Lung (tissue), 12 donors: ENCODE data around the gene TRAPPC12. TPM values are rescaled to one million over a fixed set of nuclear protein-coding genes. Genes with fewer than 3 reads are reported as not detected.

Experiments used
- ATAC-seq: fragments of 200-7000 bp; cut with Tn5 transposase; one replicate; pipeline ENCODE4 v1.9.1; 2020; ENCODE audit warnings: moderate number of reproducible peaks; ENCODE audit not compliant: insufficient read depth, low FRiP score
- DNase-seq, 3 donors: peaks; one replicate each; pipeline ENCODE4 v3.0.0-alpha.2; 2013 to 2017
- H3K27ac ChIP-seq, 2 donors: one replicate each; pipeline ENCODE4 v1.5.1; 2013; ENCODE audit warnings: mild to moderate bottlenecking in 2 of 2, moderate library complexity in 2 of 2, control low read depth in 1 of 2, inconsistent platforms in 1 of 2, low read depth in 1 of 2, low read length in 1 of 2
- H3K27me3 ChIP-seq, 3 donors: one replicate each; pipeline ENCODE4 v1.5.1; 2013; ENCODE audit warnings: low read length in 2 of 3; ENCODE audit not compliant: control insufficient read depth in 3 of 3, insufficient read depth in 3 of 3
- H3K36me3 ChIP-seq, 4 donors: one replicate each; pipeline ENCODE4 v1.5.1; 2013; ENCODE audit warnings: low read length in 4 of 4, mild to moderate bottlenecking in 1 of 4, moderate library complexity in 1 of 4; ENCODE audit not compliant: control insufficient read depth in 4 of 4, insufficient read depth in 4 of 4
- H3K4me1 ChIP-seq, 5 donors: one replicate each; pipeline ENCODE4 v1.5.1; 2013; ENCODE audit warnings: low read length in 5 of 5, mild to moderate bottlenecking in 2 of 5, moderate library complexity in 1 of 5; ENCODE audit not compliant: control insufficient read depth in 5 of 5, insufficient read depth in 5 of 5
- H3K4me3 ChIP-seq: one replicate; pipeline ENCODE4 v1.5.1; 2013; ENCODE audit warnings: mild to moderate bottlenecking, control low read depth, moderate library complexity
- H3K9ac ChIP-seq, 2 donors: one replicate each; pipeline ENCODE4 v1.5.1; 2013; ENCODE audit warnings: low read length in 2 of 2, control low read depth in 1 of 2; ENCODE audit not compliant: insufficient read depth in 1 of 2
- H3K9me3 ChIP-seq, 4 donors: one replicate each; pipeline ENCODE4 v1.5.1; 2013; ENCODE audit warnings: low read length in 3 of 4, mild to moderate bottlenecking in 1 of 4, moderate library complexity in 1 of 4; ENCODE audit not compliant: control insufficient read depth in 4 of 4, insufficient read depth in 3 of 4
- WGBS, 2 donors: extraction: QIAGEN DNeasy Blood & Tissue Kit; methylation state at CpG; one replicate each; pipeline ENCODE4 v1.1.7; 2013; 5-methylcytosine and 5-hydroxymethylcytosine counted together
- polyA plus RNA-seq, 2 donors: library from polyadenylated mRNA; stranded (reverse); fragments of 200-250 nt; gene quantifications; one replicate each; pipeline ENCODE4 v1.2.1, GENCODE V29; 2013
- total RNA-seq, 2 donors: library from RNA; depleted of rRNA in 1 of 2; stranded (reverse); fragments of >200 nt in 1 of 2; gene quantifications; one replicate each; pipeline ENCODE4 v1.2.1, GENCODE V29; 2014 to 2021
- TF ChIP-seq, protein P1 (sequence below): IDR thresholded peaks from 2 replicates; pipeline ENCODE4 v1.5.1; 2012; ENCODE audit warnings: mild to moderate bottlenecking; ENCODE audit errors: control extremely low read depth, extremely low read depth
- donor health status: control.
- donor health status: control.
- donor health status: Bipolar disorder and iron deficiency.
- donor health status: healthy.
- donor health status: DM: yes; HTN: yes; CAD: no.

TRAPPC12 gene
- total and polyA plus RNA-seq, 4 donors, result 49.9 to 117 (median 91.0) TPM

DNA sequence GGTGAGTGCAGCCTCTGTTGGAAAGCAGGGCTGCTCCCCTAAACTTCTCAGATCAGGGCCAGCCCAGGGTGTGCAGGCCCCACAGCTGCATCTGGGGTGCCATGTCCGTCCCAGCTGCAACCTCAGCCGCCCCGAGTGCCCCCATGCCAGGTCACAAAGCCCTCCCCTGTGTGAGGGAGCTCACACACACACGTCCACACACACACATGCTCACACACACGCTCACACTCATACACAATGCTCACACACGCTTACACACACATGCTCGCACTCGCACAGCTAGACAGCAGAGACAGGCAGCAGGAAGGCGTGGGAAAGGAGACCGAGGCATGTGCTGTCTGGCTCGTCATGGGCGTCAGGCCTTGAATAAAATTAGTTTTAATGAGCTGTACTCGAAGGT is 84.5 kb downstream of the TRAPPC12 start:
- TF ChIP-seq, protein P1, sequence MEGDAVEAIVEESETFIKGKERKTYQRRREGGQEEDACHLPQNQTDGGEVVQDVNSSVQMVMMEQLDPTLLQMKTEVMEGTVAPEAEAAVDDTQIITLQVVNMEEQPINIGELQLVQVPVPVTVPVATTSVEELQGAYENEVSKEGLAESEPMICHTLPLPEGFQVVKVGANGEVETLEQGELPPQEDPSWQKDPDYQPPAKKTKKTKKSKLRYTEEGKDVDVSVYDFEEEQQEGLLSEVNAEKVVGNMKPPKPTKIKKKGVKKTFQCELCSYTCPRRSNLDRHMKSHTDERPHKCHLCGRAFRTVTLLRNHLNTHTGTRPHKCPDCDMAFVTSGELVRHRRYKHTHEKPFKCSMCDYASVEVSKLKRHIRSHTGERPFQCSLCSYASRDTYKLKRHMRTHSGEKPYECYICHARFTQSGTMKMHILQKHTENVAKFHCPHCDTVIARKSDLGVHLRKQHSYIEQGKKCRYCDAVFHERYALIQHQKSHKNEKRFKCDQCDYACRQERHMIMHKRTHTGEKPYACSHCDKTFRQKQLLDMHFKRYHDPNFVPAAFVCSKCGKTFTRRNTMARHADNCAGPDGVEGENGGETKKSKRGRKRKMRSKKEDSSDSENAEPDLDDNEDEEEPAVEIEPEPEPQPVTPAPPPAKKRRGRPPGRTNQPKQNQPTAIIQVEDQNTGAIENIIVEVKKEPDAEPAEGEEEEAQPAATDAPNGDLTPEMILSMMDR, result no peak
- H3K4me3 ChIP-seq, result no peak overlapping the region
- H3K27me3 ChIP-seq, result no peaks in the 10 kb centered on the region
- peaks cover 0 to 3% (median 0%) of the 10 kb centered on the region in 5 donors for H3K4me1 ChIP-seq
- peaks cover 0 to 51% (median 27%) of the 10 kb centered on the region in 4 donors for H3K36me3 ChIP-seq
- no peak overlapping the region for H3K9ac ChIP-seq
- 95 to 96% methylated on average over 13 of the region's 13 CpGs for WGBS, 2 donors
- no peak overlapping the region for H3K27ac ChIP-seq
- ATAC-seq, result no peak
- peak in 1 of 3 donors; percentile 5 for DNase-seq
- H3K9me3 ChIP-seq, result no peaks in the 10 kb centered on the region

DNA sequence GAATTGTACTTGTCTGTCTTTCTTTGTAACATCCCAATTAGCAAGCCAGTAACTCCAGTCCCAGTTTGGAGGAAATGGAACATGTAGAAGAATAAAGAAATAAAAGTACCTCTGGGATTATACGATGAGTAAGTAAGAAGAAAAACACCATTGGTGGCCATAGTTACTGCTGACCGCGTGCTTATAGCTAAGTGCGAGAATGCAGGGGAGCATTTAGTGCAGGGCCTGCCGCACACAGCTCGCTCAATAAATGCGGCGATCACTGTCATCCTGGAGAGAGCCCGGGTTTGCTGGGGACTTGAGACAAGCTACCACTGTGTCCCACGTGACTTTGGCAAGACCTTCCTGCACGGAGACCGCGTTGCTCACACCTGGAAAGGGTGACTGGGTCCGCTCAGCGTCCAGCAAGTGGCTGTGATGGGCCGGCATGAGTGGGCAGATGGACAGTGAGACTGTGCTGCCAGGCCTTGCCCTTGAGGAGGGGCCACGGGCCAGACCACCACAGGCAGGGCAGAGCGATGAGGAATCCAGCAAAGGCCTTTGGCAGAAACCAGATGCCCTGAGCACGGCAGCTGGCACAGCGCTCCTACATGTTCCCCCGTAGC is 85.0 kb downstream of the TRAPPC12 start:
- TF ChIP-seq, protein P1, result no peak
- Histone ChIP-seq H3K4me1 (peaks cover 0 to 5% (median 3%) of the 10 kb centered on the region in 5 donors), H3K9me3 (no peaks in the 10 kb centered on the region), H3K27ac (no peak overlapping the region), H3K27me3 (no peaks in the 10 kb centered on the region), H3K36me3 (peaks cover 0 to 48% (median 30%) of the 10 kb centered on the region in 4 donors), H3K4me3 (no peak overlapping the region), H3K9ac (no peak overlapping the region)
- 96% methylated on average over 21 of the region's 21 CpGs for WGBS, 2 donors
- peak in 1 of 3 donors; percentile 10 for DNase-seq
- ATAC-seq, result no peak

DNA sequence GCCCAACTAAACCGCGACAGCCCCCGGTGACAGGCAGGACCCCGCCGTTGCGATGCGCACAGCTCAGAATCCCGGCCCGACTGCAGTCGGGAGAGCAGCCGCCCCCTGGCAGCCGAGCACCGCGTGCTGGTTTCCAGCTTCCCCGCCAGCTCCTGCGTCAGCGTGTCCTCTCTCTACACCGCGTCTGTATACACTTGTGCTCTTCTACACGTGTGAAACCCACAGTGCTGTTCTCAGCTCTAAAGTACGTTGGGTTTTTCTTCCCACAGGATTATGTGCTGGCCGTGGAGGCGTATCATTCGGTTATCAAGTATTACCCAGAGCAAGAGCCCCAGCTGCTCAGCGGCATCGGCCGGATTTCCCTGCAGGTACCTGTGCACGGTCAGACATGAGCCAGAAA is 85.8 kb downstream of the TRAPPC12 start:
- Histone ChIP-seq H3K36me3 (peaks cover 0 to 52% (median 35%) of the 10 kb centered on the region in 4 donors), H3K9me3 (no peaks in the 10 kb centered on the region), H3K4me3 (no peak overlapping the region), H3K27ac (peak overlapping the region in 1 of 2 donors; percentile 75), H3K27me3 (no peaks in the 10 kb centered on the region), H3K4me1 (peaks cover 0 to 9% (median 3%) of the 10 kb centered on the region in 5 donors), H3K9ac (no peak overlapping the region)
- 95 to 96% methylated on average over 26 to 28 of the region's 28 CpGs for WGBS, 2 donors
- ATAC-seq (no peak), DNase-seq (no peak)
- TF ChIP-seq, protein P1, result no peak
